ENCODE data around the gene CNTN5. TPM values are rescaled to one million over a fixed set of nuclear protein-coding genes. Genes with fewer than 3 reads are reported as not detected.
A peak's percentile ranks its signal among the peaks of the same experiment; 100 is the strongest.
"Not testable (repeated sequence)": the region's sequence is repeated elsewhere in the genome, so short reads cannot be mapped to it uniquely, and the experiment has no call there.

CNTN5 gene
- total RNA-seq, 1 experiment from 2014 or later = 1.5 TPM

- no peak overlapping the region for H3K4me3 ChIP-seq
- H3K27me3 ChIP-seq = no peaks in the 10 kb centered on the region
- DNase-seq = no peak
- H3K9me3 ChIP-seq = no peaks in the 10 kb centered on the region
- no peaks in the 10 kb centered on the region for H3K36me3 ChIP-seq
Measured at GRCh38 chr11:99234534-99234933, 213.8 kb downstream of the CNTN5 start.

GRCh38 chr11:99238401-99238800, 217.7 kb downstream of the CNTN5 start:
- no peaks in the 10 kb centered on the region for H3K27me3 ChIP-seq

GRCh38 chr11:99240192-99241030, 219.7 kb downstream of the CNTN5 start:
- Histone ChIP-seq H3K4me3 (no peak overlapping the region), H3K36me3 (no peaks in the 10 kb centered on the region), H3K9me3 (no peaks in the 10 kb centered on the region), H3K27me3 (no peaks in the 10 kb centered on the region)
- no peak for DNase-seq

More at GRCh38 chr11:99238401-99238800, 217.7 kb downstream of the CNTN5 start:
- Histone ChIP-seq H3K36me3 (no peaks in the 10 kb centered on the region), H3K9me3 (no peaks in the 10 kb centered on the region), H3K4me3 (no peak overlapping the region)
- no peak for DNase-seq

GRCh38 chr11:99241066-99241465, 220.3 kb downstream of the CNTN5 start:
- no peaks in the 10 kb centered on the region for H3K36me3 ChIP-seq
- H3K4me3 ChIP-seq = no peak overlapping the region
- no peaks in the 10 kb centered on the region for H3K9me3 ChIP-seq
- DNase-seq = no peak
- no peaks in the 10 kb centered on the region for H3K27me3 ChIP-seq

GRCh38 chr11:99244613-99245012, 223.9 kb downstream of the CNTN5 start:
- Histone ChIP-seq H3K9me3 (no peaks in the 10 kb centered on the region), H3K36me3 (no peaks in the 10 kb centered on the region), H3K27me3 (no peaks in the 10 kb centered on the region), H3K4me3 (no peak overlapping the region)
- no peak for DNase-seq

- Histone ChIP-seq H3K9me3 (no peaks in the 10 kb centered on the region), H3K4me3 (no peak overlapping the region), H3K36me3 (no peaks in the 10 kb centered on the region), H3K27me3 (no peaks in the 10 kb centered on the region)
- no peak for DNase-seq
Measured at GRCh38 chr11:99246199-99246598, 225.4 kb downstream of the CNTN5 start.

- no peak overlapping the region for H3K4me3 ChIP-seq
- H3K27me3 ChIP-seq = no peaks in the 10 kb centered on the region
- H3K36me3 ChIP-seq = no peaks in the 10 kb centered on the region
- DNase-seq = no peak
- no peaks in the 10 kb centered on the region for H3K9me3 ChIP-seq
Measured at GRCh38 chr11:99256614-99257013, 235.9 kb downstream of the CNTN5 start.

GRCh38 chr11:99257131-99257530, 236.4 kb downstream of the CNTN5 start:
- no peaks in the 10 kb centered on the region for H3K36me3 ChIP-seq
- no peaks in the 10 kb centered on the region for H3K27me3 ChIP-seq
- H3K4me3 ChIP-seq = no peak overlapping the region
- DNase-seq = no peak
- H3K9me3 ChIP-seq = no peaks in the 10 kb centered on the region

GRCh38 chr11:99260696-99261095, 239.9 kb downstream of the CNTN5 start:
- Histone ChIP-seq H3K4me3 (no peak overlapping the region), H3K36me3 (no peaks in the 10 kb centered on the region), H3K9me3 (no peaks in the 10 kb centered on the region), H3K27me3 (no peaks in the 10 kb centered on the region)
- DNase-seq = no peak

- Histone ChIP-seq H3K27me3 (no peaks in the 10 kb centered on the region), H3K36me3 (no peaks in the 10 kb centered on the region), H3K9me3 (no peaks in the 10 kb centered on the region), H3K4me3 (no peak overlapping the region)
- DNase-seq = peak; percentile 2
Measured at GRCh38 chr11:99268886-99269285, 248.1 kb downstream of the CNTN5 start.

GRCh38 chr11:99271527-99271926, 250.8 kb downstream of the CNTN5 start:
- no peaks in the 10 kb centered on the region for H3K36me3 ChIP-seq
- H3K9me3 ChIP-seq = no peaks in the 10 kb centered on the region
- no peak overlapping the region for H3K4me3 ChIP-seq
- no peaks in the 10 kb centered on the region for H3K27me3 ChIP-seq
- no peak for DNase-seq

- Histone ChIP-seq H3K36me3 (no peaks in the 10 kb centered on the region), H3K9me3 (no peaks in the 10 kb centered on the region), H3K4me3 (no peak overlapping the region), H3K27me3 (no peaks in the 10 kb centered on the region)
- no peak for DNase-seq
Measured at GRCh38 chr11:99275521-99275920, 254.8 kb downstream of the CNTN5 start.

GRCh38 chr11:99277281-99277680, 256.5 kb downstream of the CNTN5 start:
- H3K36me3 ChIP-seq = no peaks in the 10 kb centered on the region
- H3K9me3 ChIP-seq = no peaks in the 10 kb centered on the region
- DNase-seq = no peak
- H3K27me3 ChIP-seq = no peaks in the 10 kb centered on the region
- H3K4me3 ChIP-seq = no peak overlapping the region

GRCh38 chr11:99279266-99279665, 258.5 kb downstream of the CNTN5 start:
- H3K9me3 ChIP-seq = no peaks in the 10 kb centered on the region
- DNase-seq = no peak
- no peak overlapping the region for H3K4me3 ChIP-seq
- no peaks in the 10 kb centered on the region for H3K27me3 ChIP-seq
- H3K36me3 ChIP-seq = no peaks in the 10 kb centered on the region

GRCh38 chr11:99281331-99281730, 260.6 kb downstream of the CNTN5 start:
- H3K4me3 ChIP-seq = no peak overlapping the region
- no peaks in the 10 kb centered on the region for H3K27me3 ChIP-seq
- H3K36me3 ChIP-seq = no peaks in the 10 kb centered on the region

GRCh38 chr11:99297925-99298324, 277.2 kb downstream of the CNTN5 start:
- not testable (repeated sequence) for H3K9me3 ChIP-seq, H3K27me3 ChIP-seq, DNase-seq, H3K36me3 ChIP-seq, H3K4me3 ChIP-seq

More at GRCh38 chr11:99281331-99281730, 260.6 kb downstream of the CNTN5 start:
- H3K9me3 ChIP-seq = no peaks in the 10 kb centered on the region
- DNase-seq = no peak

GRCh38 chr11:99307510-99308088, 286.9 kb downstream of the CNTN5 start:
- H3K9me3 ChIP-seq = no peaks in the 10 kb centered on the region

GRCh38 chr11:99311870-99312269, 291.1 kb downstream of the CNTN5 start:
- H3K36me3 ChIP-seq = no peaks in the 10 kb centered on the region
- H3K9me3 ChIP-seq = no peaks in the 10 kb centered on the region
- no peaks in the 10 kb centered on the region for H3K27me3 ChIP-seq
- no peak overlapping the region for H3K4me3 ChIP-seq
- no peak for DNase-seq

More at GRCh38 chr11:99307510-99308088, 286.9 kb downstream of the CNTN5 start:
- H3K36me3 ChIP-seq = no peaks in the 10 kb centered on the region
- no peak overlapping the region for H3K4me3 ChIP-seq
- no peaks in the 10 kb centered on the region for H3K27me3 ChIP-seq
- no peak for DNase-seq

All from MG63 (cell line).